Right lobe of liver (tissue), 4 donors: ENCODE data around the gene SIK3.

Experiments used
- POLR2A ChIP-seq: fragments of 450-650 bp; IDR thresholded peaks from one replicate; pipeline ENCODE4 v1.6.1; 2017; ENCODE audit warnings: antibody characterized with exemption, mild to moderate bottlenecking
- TF ChIP-seq, protein P1 (sequence below), 4 donors: fragments of 200-600 bp in 3 of 4; fragments of 450-650 bp in 1 of 4; IDR thresholded peaks; one replicate each; pipeline versions ENCODE4 v1.5.1 to v1.8.0; 2016 to 2022; ENCODE audit warnings: antibody characterized with exemption in 4 of 4, mild to moderate bottlenecking in 2 of 4
- donor health status: DM: no; HTN: no; CAD: no.
- donor health status: DM: no; HTN: no; CAD: no.
- donor health status: DM: no; HTN: yes; CAD: no.

DNA sequence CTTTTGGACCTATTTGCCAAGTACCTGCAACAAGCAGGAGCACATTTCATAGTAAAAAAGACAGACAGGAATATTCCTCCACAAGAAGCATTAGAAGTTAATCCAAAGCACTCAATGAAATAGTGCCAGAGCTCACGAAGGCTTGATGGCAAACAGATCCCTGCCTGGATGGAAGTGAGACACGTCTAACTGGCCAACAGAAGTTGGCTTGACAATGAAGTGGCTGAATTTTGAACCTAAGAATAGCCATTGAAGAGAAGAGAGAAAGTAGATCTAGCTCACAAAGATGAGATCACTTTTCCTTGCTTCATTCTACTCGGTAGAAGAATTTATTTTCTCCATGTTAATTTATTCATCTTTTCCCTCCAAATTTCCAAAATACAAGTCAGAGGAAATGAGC, 230.2 kb downstream of the SIK3 start:
- TF ChIP-seq, protein P1, sequence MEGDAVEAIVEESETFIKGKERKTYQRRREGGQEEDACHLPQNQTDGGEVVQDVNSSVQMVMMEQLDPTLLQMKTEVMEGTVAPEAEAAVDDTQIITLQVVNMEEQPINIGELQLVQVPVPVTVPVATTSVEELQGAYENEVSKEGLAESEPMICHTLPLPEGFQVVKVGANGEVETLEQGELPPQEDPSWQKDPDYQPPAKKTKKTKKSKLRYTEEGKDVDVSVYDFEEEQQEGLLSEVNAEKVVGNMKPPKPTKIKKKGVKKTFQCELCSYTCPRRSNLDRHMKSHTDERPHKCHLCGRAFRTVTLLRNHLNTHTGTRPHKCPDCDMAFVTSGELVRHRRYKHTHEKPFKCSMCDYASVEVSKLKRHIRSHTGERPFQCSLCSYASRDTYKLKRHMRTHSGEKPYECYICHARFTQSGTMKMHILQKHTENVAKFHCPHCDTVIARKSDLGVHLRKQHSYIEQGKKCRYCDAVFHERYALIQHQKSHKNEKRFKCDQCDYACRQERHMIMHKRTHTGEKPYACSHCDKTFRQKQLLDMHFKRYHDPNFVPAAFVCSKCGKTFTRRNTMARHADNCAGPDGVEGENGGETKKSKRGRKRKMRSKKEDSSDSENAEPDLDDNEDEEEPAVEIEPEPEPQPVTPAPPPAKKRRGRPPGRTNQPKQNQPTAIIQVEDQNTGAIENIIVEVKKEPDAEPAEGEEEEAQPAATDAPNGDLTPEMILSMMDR (IDR thresholded peaks at IDR 0.05): no peak
- no peak for TF ChIP-seq POLR2A
